ENCODE data around the gene ANGPT4. TPM values are rescaled to one million over a fixed set of nuclear protein-coding genes. Genes with fewer than 3 reads are reported as not detected.

The ANGPT4 gene
- total RNA-seq, 1 experiment from 2014 or later, result 0.20 TPM

- Mint-ChIP-seq H3K27me3 (ENCODE audit: low read depth) (peaks cover 22% of the 10 kb centered on the region), H3K9me3 (no peaks in the 10 kb centered on the region)
These were observed 28.1 kb downstream of the ANGPT4 start for GRCh38 chr20:888057-888456.

More at GRCh38 chr20:888057-888456, 28.1 kb downstream of the ANGPT4 start:
- H3K4me3 Mint-ChIP-seq, result no peak overlapping the region
- no peak for DNase-seq (ENCODE audit: low spot score)
- ChIA-PET POLR2A (no interaction called here), CTCF (interaction anchor here (0.8 to 2.1 kb wide), 2 partner anchors 24 to 69 kb away, joined by 3 to 5 read pairs; no protein-coding TSS in a partner anchor)
- peaks cover 14% of the 10 kb centered on the region for H3K4me1 Mint-ChIP-seq
- TF ChIP-seq MYBL2 (CRISPR knock-in tag; IDR thresholded peaks at IDR 0.05) (no peak), PRDM15 (CRISPR knock-in tag; IDR thresholded peaks at IDR 0.05) (no peak), FOXP4 (CRISPR knock-in tag; IDR thresholded peaks at IDR 0.05) (no peak), FOXP1 (CRISPR knock-in tag; IDR thresholded peaks at IDR 0.05; ENCODE audit: borderline replicate concordance) (no peak), GABPB1 (CRISPR knock-in tag; IDR thresholded peaks at IDR 0.05) (no peak), ZNF263 (CRISPR knock-in tag; IDR thresholded peaks at IDR 0.05; ENCODE audit: low read depth) (no peak), SMAD3 (CRISPR knock-in tag; IDR thresholded peaks at IDR 0.05; ENCODE audit: borderline replicate concordance) (no peak), HMGA2 (CRISPR knock-in tag; IDR thresholded peaks at IDR 0.05) (no peak), NFE2L1 (CRISPR knock-in tag; IDR thresholded peaks at IDR 0.05) (no peak), ZNF317 (CRISPR knock-in tag; IDR thresholded peaks at IDR 0.05; ENCODE audit: borderline replicate concordance, low read depth) (no peak), ETV6 (CRISPR knock-in tag; IDR thresholded peaks at IDR 0.05) (no peak), ATF2 (CRISPR knock-in tag; IDR thresholded peaks at IDR 0.05; ENCODE audit: borderline replicate concordance, low read depth) (no peak), TEAD1 (CRISPR knock-in tag; IDR thresholded peaks at IDR 0.05) (no peak), SMAD4 (CRISPR knock-in tag; IDR thresholded peaks at IDR 0.05) (no peak), JUN (CRISPR knock-in tag; IDR thresholded peaks at IDR 0.05) (no peak), KAT7 (CRISPR knock-in tag; IDR thresholded peaks at IDR 0.05; ENCODE audit: borderline replicate concordance) (no peak), ZNF512 (CRISPR knock-in tag; IDR thresholded peaks at IDR 0.05; ENCODE audit: borderline replicate concordance) (no peak)
- H3K36me3 Mint-ChIP-seq, result no peaks in the 10 kb centered on the region
- no peak for ATAC-seq
- no peak overlapping the region for H3K27ac Mint-ChIP-seq

All from WTC11 (cell line).